GM12891 (cell line): Measurements from ENCODE around the gene AMHR2.

ENCODE experiments used
- PAX5 ChIP-seq: IDR thresholded peaks from 2 replicates; pipeline ENCODE4 v1.6.1; 2011; ENCODE audit warnings: low read length, moderate library complexity, mild to moderate bottlenecking; ENCODE audit not compliant: insufficient read depth, severe bottlenecking
- POLR2A ChIP-seq: IDR thresholded peaks from 2 replicates; pipeline ENCODE4 v1.6.1; 2011; ENCODE audit warnings: low read depth, low read length, control low read depth
- POLR2AphosphoS5 ChIP-seq: IDR thresholded peaks from 2 replicates; pipeline ENCODE4 v1.6.1; 2011; ENCODE audit warnings: low read depth, low read length, control low read depth

- TF ChIP-seq POLR2AphosphoS5 (no peak), POLR2A (no peak), PAX5 (no peak)
Measured at GRCh38 chr12:53418221-53418620, 5.4 kb upstream of the AMHR2 start.
